DND-41 (cell line): ENCODE measurements around the gene SLC25A27.

Experiments
- ATAC-seq: fragments of 200-7000 bp; cut with Tn5 transposase; 3 replicates; pipeline ENCODE4 v1.9.1; 2021; ENCODE audit warnings: low read depth; ENCODE audit not compliant: insufficient read depth
- DNase-seq: peaks from one replicate; pipeline ENCODE4 v3.0.0-alpha.2; 2020
- H2AFZ ChIP-seq: 2 replicates; pipeline ENCODE4 v1.6.0; 2012; ENCODE audit warnings: low read depth, low read length
- H3K27ac ChIP-seq: 2 replicates; pipeline ENCODE4 v1.5.1; 2012; ENCODE audit warnings: low read length, inconsistent platforms
- H3K27me3 ChIP-seq: fragments of 200-600 bp; sonication (generic); 2 replicates; pipeline ENCODE4 v1.6.0; 2012; ENCODE audit warnings: low read length, mild to moderate bottlenecking, inconsistent platforms; ENCODE audit not compliant: insufficient read depth, poor library complexity
- H3K36me3 ChIP-seq: 2 replicates; pipeline ENCODE4 v1.5.1; 2012; ENCODE audit warnings: low read length, inconsistent platforms; ENCODE audit not compliant: insufficient read depth
- H3K4me1 ChIP-seq: 2 replicates; pipeline ENCODE4 v1.5.1; 2012; ENCODE audit warnings: mild to moderate bottlenecking, low read length; ENCODE audit not compliant: insufficient read depth
- H3K4me2 ChIP-seq: 2 replicates; pipeline ENCODE4 v1.6.0; 2012; ENCODE audit warnings: mild to moderate bottlenecking, moderate library complexity, low read length, inconsistent platforms; ENCODE audit not compliant: insufficient read depth
- H3K4me3 ChIP-seq, 2 experiments: fragments of 200-600 bp in 1 of 2; shearing (Covaris generic) in 1 of 2; 2 replicates each; pipeline ENCODE4 v1.5.1; 2012 to 2016; ENCODE audit warnings: inconsistent platforms in 2 of 2, low read length in 2 of 2, mild to moderate bottlenecking in 2 of 2, low read depth in 1 of 2, moderate library complexity in 1 of 2
- H3K79me2 ChIP-seq: 2 replicates; pipeline ENCODE4 v1.6.0; 2012; ENCODE audit warnings: low read length, inconsistent platforms; ENCODE audit not compliant: insufficient read depth
- H3K9ac ChIP-seq: 2 replicates; pipeline ENCODE4 v1.6.0; 2012; ENCODE audit warnings: low read depth, mild to moderate bottlenecking, inconsistent platforms, low read length, moderate library complexity
- H3K9me3 ChIP-seq: 2 replicates; pipeline ENCODE4 v1.5.1; 2012; ENCODE audit warnings: low read length, moderate library complexity, mild to moderate bottlenecking, inconsistent platforms; ENCODE audit not compliant: insufficient read depth, severe bottlenecking
- H4K20me1 ChIP-seq: 2 replicates; pipeline ENCODE4 v1.6.0; 2012; ENCODE audit warnings: low read length; ENCODE audit not compliant: insufficient read depth
- CTCF ChIP-seq: IDR thresholded peaks from 2 replicates; pipeline ENCODE4 v1.5.1; 2012; ENCODE audit warnings: borderline replicate concordance, low read length, moderate library complexity, mild to moderate bottlenecking; ENCODE audit not compliant: poor library complexity, severe bottlenecking; ENCODE audit errors: extremely low read depth
- EZH2 ChIP-seq: IDR thresholded peaks from 3 replicates; pipeline ENCODE4 v1.6.1; 2012; ENCODE audit warnings: borderline replicate concordance, low read depth, mild to moderate bottlenecking, moderate library complexity, low read length, inconsistent platforms; ENCODE audit not compliant: severe bottlenecking

SLC25A27 gene

GRCh38 chr6:46690911-46691451 is 38.2 kb downstream of the SLC25A27 start:
- Histone ChIP-seq H3K9me3 (no peaks in the 10 kb centered on the region), H3K9ac (no peak overlapping the region), H3K27ac (no peak overlapping the region), H3K4me2 (no peak overlapping the region), H2AFZ (no peak overlapping the region), H3K4me3 (no peak overlapping the region), H3K4me1 (no peaks in the 10 kb centered on the region), H3K79me2 (no peaks in the 10 kb centered on the region), H3K27me3 (peaks cover 5% of the 10 kb centered on the region), H3K36me3 (no peaks in the 10 kb centered on the region), H4K20me1 (no peaks in the 10 kb centered on the region)
- TF ChIP-seq CTCF (no peak), EZH2 (no peak)
- ATAC-seq (no peak), DNase-seq (no peak)

GRCh38 chr6:46699970-46700369 is 47.2 kb downstream of the SLC25A27 start:
- Histone ChIP-seq H3K9me3 (no peaks in the 10 kb centered on the region), H3K4me1 (no peaks in the 10 kb centered on the region), H4K20me1 (no peaks in the 10 kb centered on the region), H3K36me3 (no peaks in the 10 kb centered on the region), H3K79me2 (no peaks in the 10 kb centered on the region), H3K4me3 (no peak overlapping the region), H2AFZ (no peak overlapping the region), H3K27ac (no peak overlapping the region), H3K4me2 (no peak overlapping the region), H3K27me3 (no peaks in the 10 kb centered on the region), H3K9ac (no peak overlapping the region)
- ATAC-seq (no peak), DNase-seq (no peak)
- TF ChIP-seq EZH2 (no peak), CTCF (no peak)

GRCh38 chr6:46704562-46704961 is 51.8 kb downstream of the SLC25A27 start:
- no peak overlapping the region for H3K9ac ChIP-seq
- H3K4me3 ChIP-seq: no peak overlapping the region
- no peaks in the 10 kb centered on the region for H3K9me3 ChIP-seq
- no peaks in the 10 kb centered on the region for H3K79me2 ChIP-seq
- no peaks in the 10 kb centered on the region for H3K27me3 ChIP-seq
- H3K36me3 ChIP-seq: no peaks in the 10 kb centered on the region
- no peaks in the 10 kb centered on the region for H3K4me1 ChIP-seq
- H2AFZ ChIP-seq: no peak overlapping the region
- DNase-seq (no peak), ATAC-seq (no peak)
- TF ChIP-seq EZH2 (no peak), CTCF (peak; percentile 14)
- no peaks in the 10 kb centered on the region for H4K20me1 ChIP-seq
- no peak overlapping the region for H3K27ac ChIP-seq
- no peak overlapping the region for H3K4me2 ChIP-seq

GRCh38 chr6:46706464-46706863 is 53.7 kb downstream of the SLC25A27 start:
- no peaks in the 10 kb centered on the region for H3K36me3 ChIP-seq
- no peaks in the 10 kb centered on the region for H3K9me3 ChIP-seq
- H3K9ac ChIP-seq: no peak overlapping the region
- no peaks in the 10 kb centered on the region for H4K20me1 ChIP-seq
- no peaks in the 10 kb centered on the region for H3K4me1 ChIP-seq
- no peak overlapping the region for H3K27ac ChIP-seq
- TF ChIP-seq EZH2 (no peak), CTCF (no peak)
- ATAC-seq: no peak
- DNase-seq: no peak
- H3K4me3 ChIP-seq: no peak overlapping the region
- H3K27me3 ChIP-seq: no peaks in the 10 kb centered on the region
- no peak overlapping the region for H3K4me2 ChIP-seq
- no peak overlapping the region for H2AFZ ChIP-seq
- no peaks in the 10 kb centered on the region for H3K79me2 ChIP-seq
